H1 (cell line): ENCODE results near the gene SRSF8.

Experiments used
- ATF3 ChIP-seq: IDR thresholded peaks from 2 replicates; pipeline ENCODE4 v1.6.1; 2011; ENCODE audit warnings: low read depth, mild to moderate bottlenecking, low read length; ENCODE audit not compliant: insufficient read depth
- BRCA1 ChIP-seq: IDR thresholded peaks from 2 replicates; pipeline ENCODE4 v1.6.1; 2012; ENCODE audit warnings: low read depth, low read length, improper control_type of control experiment
- CTCF ChIP-seq, 3 experiments: IDR thresholded peaks; 1 replicate in 2 of 3; 2 replicates in 1 of 3; pipeline versions ENCODE4 v1.5.1 to v1.6.1; 2011; ENCODE audit warnings: low read length in 3 of 3, mild to moderate bottlenecking in 3 of 3, inconsistent platforms in 2 of 3, low read depth in 1 of 3, moderate library complexity in 1 of 3; ENCODE audit not compliant: insufficient read depth in 1 of 3; ENCODE audit errors: control extremely low read depth in 1 of 3
- EGR1 ChIP-seq: IDR thresholded peaks from 2 replicates; pipeline ENCODE4 v1.6.1; 2011; ENCODE audit warnings: low read depth, low read length, borderline replicate concordance
- EZH2 ChIP-seq: fragments of 200-600 bp; sonication (generic); IDR thresholded peaks from 2 replicates; pipeline ENCODE4 v1.7.1; 2012; ENCODE audit warnings: low read depth, mild to moderate bottlenecking, moderate library complexity, low read length, inconsistent platforms; ENCODE audit not compliant: severe bottlenecking
- JUND ChIP-seq: IDR thresholded peaks from 2 replicates; pipeline ENCODE4 v1.6.1; 2011; ENCODE audit warnings: mild to moderate bottlenecking, improper control_type of control experiment, low read length
- MAFK ChIP-seq: IDR thresholded peaks from 2 replicates; pipeline ENCODE4 v1.6.1; 2012; ENCODE audit warnings: low read depth, mild to moderate bottlenecking, improper control_type of control experiment, low read length
- POLR2A ChIP-seq, 2 experiments: IDR thresholded peaks; 1 replicate in 1 of 2; 2 replicates in 1 of 2; pipeline ENCODE4 v1.6.1; 2011; ENCODE audit warnings: low read depth in 2 of 2, low read length in 2 of 2, mild to moderate bottlenecking in 2 of 2; ENCODE audit errors: control extremely low read depth in 1 of 2
- RAD21 ChIP-seq, 2 experiments: IDR thresholded peaks in 1 of 2; conservative IDR thresholded peaks in 1 of 2; 2 replicates each; pipeline ENCODE4 v1.6.1; 2011; ENCODE audit warnings: low read depth in 2 of 2, low read length in 2 of 2, improper control_type of control experiment in 1 of 2, inconsistent platforms in 1 of 2, mild to moderate bottlenecking in 1 of 2, moderate library complexity in 1 of 2
- RNF2 ChIP-seq: fragments of 200-900, 300-1000 bp; sonication (generic); IDR thresholded peaks from 2 replicates; pipeline ENCODE4 v1.7.1; 2016; ENCODE audit warnings: borderline replicate concordance, low read depth, mild to moderate bottlenecking, antibody characterized with exemption, low read length; ENCODE audit not compliant: poor library complexity, severe bottlenecking; ENCODE audit errors: missing control alignments
- SP1 ChIP-seq: IDR thresholded peaks from 2 replicates; pipeline ENCODE4 v1.6.1; 2011; ENCODE audit warnings: low read depth, low read length

- TF ChIP-seq POLR2A (IDR thresholded peaks at IDR 0.05; ENCODE audit: control extremely low read depth in 1 of 2, low read depth in 2 of 2, low read length in 2 of 2) = no peak
- no peak for TF ChIP-seq CTCF (IDR thresholded peaks at IDR 0.05; ENCODE audit: control extremely low read depth in 1 of 3, insufficient read depth in 1 of 3, low read depth in 1 of 3, low read length in 3 of 3)
- no peak for TF ChIP-seq EGR1
- TF ChIP-seq RNF2 = no peak
- TF ChIP-seq SP1 = no peak
- no peak for TF ChIP-seq EZH2
- no peak for TF ChIP-seq RAD21 (IDR thresholded peaks at IDR 0.05 in 1 of 2, conservative IDR thresholded peaks at IDR 0.05 in 1 of 2; ENCODE audit: low read depth in 2 of 2, low read length in 2 of 2)
- TF ChIP-seq JUND = no peak
- TF ChIP-seq MAFK = no peak
- no peak for TF ChIP-seq BRCA1
- no peak for TF ChIP-seq ATF3
Observed at GRCh38 chr11:95078526-95078925, 11.8 kb downstream of the SRSF8 start.
